Uterus (tissue), 4 donors: ENCODE data around the gene PCDH9. TPM values are rescaled to one million over a fixed set of nuclear protein-coding genes. Genes with fewer than 3 reads are reported as not detected.

Source experiments
- DNase-seq, 2 donors: peaks; one replicate each; pipeline ENCODE4 v3.0.0-alpha.2; 2019 to 2020
- H3K27ac ChIP-seq, 2 donors: fragments of 200-600 bp; sonication (generic); 1 replicate in 1 of 2; 2 replicates in 1 of 2; pipeline ENCODE4 v1.5.1; 2016 to 2018
- H3K27me3 ChIP-seq, 2 donors: fragments of 200-600 bp; sonication (generic); one replicate each; pipeline ENCODE4 v1.5.1; 2018 to 2019; ENCODE audit warnings: control low read depth in 1 of 2
- H3K36me3 ChIP-seq, 2 donors: fragments of 200-600 bp; sonication (generic); one replicate each; pipeline ENCODE4 v1.5.1; 2019; ENCODE audit warnings: control low read depth in 1 of 2
- H3K4me1 ChIP-seq, 2 donors: fragments of 200-600 bp; sonication (generic); one replicate each; pipeline ENCODE4 v1.5.1; 2018 to 2019; ENCODE audit warnings: control low read depth in 1 of 2
- H3K4me3 ChIP-seq, 2 donors: fragments of 200-600 bp; sonication (generic); 1 replicate in 1 of 2; 2 replicates in 1 of 2; pipeline ENCODE4 v1.5.1; 2018 to 2019; ENCODE audit warnings: mild to moderate bottlenecking in 1 of 2
- H3K9me3 ChIP-seq, 2 donors: fragments of 200-600 bp; sonication (generic); one replicate each; pipeline ENCODE4 v1.5.1; 2019; ENCODE audit warnings: control low read depth in 1 of 2
- CTCF ChIP-seq, 4 experiments: fragments of 200-600 bp in 2 of 4; fragments of 450-650 bp in 2 of 4; sonication (generic) in 2 of 4; IDR thresholded peaks; one replicate each; pipeline ENCODE4 v1.5.1; 2016 to 2019; ENCODE audit warnings: antibody characterized with exemption in 4 of 4, mild to moderate bottlenecking in 2 of 4, moderate library complexity in 1 of 4
- POLR2A ChIP-seq, 2 donors: fragments of 450-650 bp; IDR thresholded peaks; one replicate each; pipeline ENCODE4 v1.6.1; 2016; ENCODE audit warnings: antibody characterized with exemption in 2 of 2, mild to moderate bottlenecking in 1 of 2, moderate library complexity in 1 of 2
- intact Hi-C: fragments of 100-400 bp; cut with DNase I; formaldehyde crosslinking; loops from one replicate; pipeline ENCODE4 v1.15.1; 2023; ENCODE audit warnings: low total_unique reads
- total RNA-seq, 4 donors: library from RNA; depleted of rRNA in 3 of 4; stranded (reverse); fragments of >200 nt in 3 of 4; gene quantifications; one replicate each; pipeline versions ENCODE4 v1.1.0 to v1.2.4, GENCODE V29; 2014 to 2023
- donor health status: DM: yes; HTN: yes; CAD: no.

The PCDH9 gene
- total RNA-seq, 4 donors from 2014 or later: 0.51 to 45.7 (median 2.1) TPM

DNA sequence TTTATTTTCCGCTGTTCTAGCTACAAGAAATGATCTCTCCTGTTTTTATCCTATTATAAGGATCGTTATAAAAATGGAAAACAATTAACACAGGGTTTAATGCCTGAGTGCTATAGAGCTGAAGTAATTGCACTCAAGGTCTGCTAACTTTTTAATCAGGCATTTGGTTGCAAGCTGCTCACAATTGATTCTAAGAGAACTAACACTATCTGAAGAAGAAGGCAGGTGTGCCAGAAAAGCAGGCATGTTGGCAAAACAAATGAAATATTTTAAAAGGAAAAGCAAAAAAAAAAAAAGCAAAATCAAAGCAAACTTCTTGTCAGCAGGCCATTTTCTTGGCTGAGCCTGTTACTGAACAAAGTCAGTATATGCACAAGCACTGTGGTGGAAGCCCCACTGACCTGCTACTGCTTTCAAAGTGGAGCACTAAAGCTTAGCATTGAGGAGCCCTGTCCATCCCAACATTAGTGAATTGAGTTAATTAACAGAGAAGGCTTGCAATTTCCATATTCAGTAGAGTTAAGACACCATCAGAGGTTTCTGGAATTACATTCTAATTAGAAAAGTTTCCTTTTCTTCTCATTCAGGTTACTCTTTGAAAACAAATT is 574.2 kb downstream of the PCDH9 start:
- H3K4me3 ChIP-seq: no peak overlapping the region
- DNase-seq: no peak
- H3K36me3 ChIP-seq: no peaks in the 10 kb centered on the region
- H3K9me3 ChIP-seq: no peaks in the 10 kb centered on the region
- no peaks in the 10 kb centered on the region for H3K4me1 ChIP-seq
- no peaks in the 10 kb centered on the region for H3K27me3 ChIP-seq
- intact Hi-C loops: no loop called here
- TF ChIP-seq POLR2A (IDR thresholded peaks at IDR 0.05) (no peak), CTCF (IDR thresholded peaks at IDR 0.05) (no peak)
- H3K27ac ChIP-seq: no peak overlapping the region

GRCh38 chr13:66644855-66645460 is 585.2 kb downstream of the PCDH9 start:
- H3K36me3 ChIP-seq: no peaks in the 10 kb centered on the region
- intact Hi-C loops: no loop called here
- no peak for DNase-seq

GRCh38 chr13:66640231-66640630 is 589.9 kb downstream of the PCDH9 start:
- H3K36me3 ChIP-seq: no peaks in the 10 kb centered on the region
- H3K9me3 ChIP-seq: no peaks in the 10 kb centered on the region
- no peaks in the 10 kb centered on the region for H3K4me1 ChIP-seq
- H3K27ac ChIP-seq: no peak overlapping the region
- H3K27me3 ChIP-seq: no peaks in the 10 kb centered on the region
- no peak for DNase-seq
- TF ChIP-seq CTCF (IDR thresholded peaks at IDR 0.05) (no peak), POLR2A (IDR thresholded peaks at IDR 0.05) (no peak)
- intact Hi-C loops: no loop called here
- no peak overlapping the region for H3K4me3 ChIP-seq

More at GRCh38 chr13:66644855-66645460, 585.2 kb downstream of the PCDH9 start:
- TF ChIP-seq CTCF (IDR thresholded peaks at IDR 0.05) (no peak), POLR2A (IDR thresholded peaks at IDR 0.05) (no peak)
- H3K27ac ChIP-seq: no peak overlapping the region
- H3K4me1 ChIP-seq: no peaks in the 10 kb centered on the region
- H3K4me3 ChIP-seq: no peak overlapping the region
- H3K9me3 ChIP-seq: no peaks in the 10 kb centered on the region
- no peaks in the 10 kb centered on the region for H3K27me3 ChIP-seq

DNA sequence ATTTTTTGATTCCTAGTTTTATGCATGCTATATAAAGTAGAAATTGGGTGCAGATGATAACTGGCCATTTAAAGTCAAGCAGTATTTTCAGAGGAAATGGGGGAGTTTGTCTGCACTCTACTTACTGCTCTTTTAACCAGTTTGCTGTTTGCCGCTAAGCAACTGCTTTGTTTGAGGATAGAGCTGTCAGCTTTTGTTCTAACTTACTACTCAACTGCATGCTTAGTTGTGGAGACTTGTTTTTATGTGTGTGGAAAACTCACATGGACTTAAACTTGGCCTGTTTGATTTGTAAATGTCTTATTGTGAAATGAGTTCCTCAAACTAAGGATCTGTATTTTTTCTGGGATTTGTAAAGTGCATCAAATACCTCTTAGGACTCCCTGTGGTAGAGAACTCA is 591.1 kb downstream of the PCDH9 start:
- no peaks in the 10 kb centered on the region for H3K27me3 ChIP-seq
- intact Hi-C loops: no loop called here
- H3K27ac ChIP-seq: no peak overlapping the region
- no peaks in the 10 kb centered on the region for H3K4me1 ChIP-seq
- H3K4me3 ChIP-seq: no peak overlapping the region
- no peaks in the 10 kb centered on the region for H3K9me3 ChIP-seq
- H3K36me3 ChIP-seq: no peaks in the 10 kb centered on the region
- no peak for DNase-seq
- TF ChIP-seq POLR2A (IDR thresholded peaks at IDR 0.05): no peak
- no peak for TF ChIP-seq CTCF (IDR thresholded peaks at IDR 0.05)

DNA sequence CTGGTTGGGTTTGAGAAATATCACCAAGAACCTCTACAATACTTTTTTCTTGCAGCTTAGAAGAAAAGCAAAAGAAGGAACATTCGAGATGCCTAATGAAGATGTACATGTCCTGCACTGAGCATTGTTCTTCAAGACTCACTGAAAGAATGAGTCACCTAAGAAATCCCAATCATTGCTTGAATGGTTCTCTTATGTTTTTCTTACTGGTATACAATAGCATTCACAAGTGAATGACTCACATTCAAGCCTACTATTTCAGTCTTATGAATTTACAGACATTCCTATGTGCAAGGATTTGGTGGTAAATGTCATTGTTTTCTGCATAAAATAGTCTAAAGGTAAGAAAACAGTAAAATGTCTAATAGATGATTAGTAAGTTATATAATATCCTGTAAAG is 594.6 kb downstream of the PCDH9 start:
- Histone ChIP-seq H3K4me1 (no peaks in the 10 kb centered on the region), H3K36me3 (no peaks in the 10 kb centered on the region), H3K9me3 (no peaks in the 10 kb centered on the region), H3K4me3 (no peak overlapping the region), H3K27me3 (no peaks in the 10 kb centered on the region), H3K27ac (no peak overlapping the region)
- TF ChIP-seq CTCF (IDR thresholded peaks at IDR 0.05) (no peak), POLR2A (IDR thresholded peaks at IDR 0.05) (no peak)
- intact Hi-C loops: no loop called here
- DNase-seq: no peak
